ENCODE data around the gene LRMDA. TPM values are rescaled to one million over a fixed set of nuclear protein-coding genes. Genes with fewer than 3 reads are reported as not detected.

LRMDA gene
- total and polyA plus RNA-seq, 2 of the 8 experiments (the other 6 are each of a cell fraction or from before 2014, with no cell fraction given) = 0.86 to 2.8 TPM

DNA sequence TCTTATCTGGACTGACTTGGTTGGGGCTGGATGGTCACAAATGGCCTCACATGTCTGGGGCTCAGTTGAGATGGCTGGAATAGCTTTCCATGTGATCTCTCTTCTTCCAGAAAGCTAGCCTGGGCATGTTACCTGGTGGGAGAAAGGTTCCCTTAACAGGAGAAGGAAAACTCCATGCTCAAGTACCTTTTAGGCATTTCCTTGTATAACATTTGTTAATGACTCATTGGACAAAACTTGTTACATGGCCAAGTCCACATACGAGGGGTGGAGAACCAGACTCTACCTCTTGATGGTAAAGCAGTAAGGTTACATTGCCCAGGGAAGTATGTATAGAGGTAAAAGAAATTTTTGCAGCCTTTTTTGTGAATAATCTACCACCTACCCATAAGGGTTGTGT lies 826.4 kb downstream of the LRMDA start (continued):
- TF ChIP-seq, protein P1, sequence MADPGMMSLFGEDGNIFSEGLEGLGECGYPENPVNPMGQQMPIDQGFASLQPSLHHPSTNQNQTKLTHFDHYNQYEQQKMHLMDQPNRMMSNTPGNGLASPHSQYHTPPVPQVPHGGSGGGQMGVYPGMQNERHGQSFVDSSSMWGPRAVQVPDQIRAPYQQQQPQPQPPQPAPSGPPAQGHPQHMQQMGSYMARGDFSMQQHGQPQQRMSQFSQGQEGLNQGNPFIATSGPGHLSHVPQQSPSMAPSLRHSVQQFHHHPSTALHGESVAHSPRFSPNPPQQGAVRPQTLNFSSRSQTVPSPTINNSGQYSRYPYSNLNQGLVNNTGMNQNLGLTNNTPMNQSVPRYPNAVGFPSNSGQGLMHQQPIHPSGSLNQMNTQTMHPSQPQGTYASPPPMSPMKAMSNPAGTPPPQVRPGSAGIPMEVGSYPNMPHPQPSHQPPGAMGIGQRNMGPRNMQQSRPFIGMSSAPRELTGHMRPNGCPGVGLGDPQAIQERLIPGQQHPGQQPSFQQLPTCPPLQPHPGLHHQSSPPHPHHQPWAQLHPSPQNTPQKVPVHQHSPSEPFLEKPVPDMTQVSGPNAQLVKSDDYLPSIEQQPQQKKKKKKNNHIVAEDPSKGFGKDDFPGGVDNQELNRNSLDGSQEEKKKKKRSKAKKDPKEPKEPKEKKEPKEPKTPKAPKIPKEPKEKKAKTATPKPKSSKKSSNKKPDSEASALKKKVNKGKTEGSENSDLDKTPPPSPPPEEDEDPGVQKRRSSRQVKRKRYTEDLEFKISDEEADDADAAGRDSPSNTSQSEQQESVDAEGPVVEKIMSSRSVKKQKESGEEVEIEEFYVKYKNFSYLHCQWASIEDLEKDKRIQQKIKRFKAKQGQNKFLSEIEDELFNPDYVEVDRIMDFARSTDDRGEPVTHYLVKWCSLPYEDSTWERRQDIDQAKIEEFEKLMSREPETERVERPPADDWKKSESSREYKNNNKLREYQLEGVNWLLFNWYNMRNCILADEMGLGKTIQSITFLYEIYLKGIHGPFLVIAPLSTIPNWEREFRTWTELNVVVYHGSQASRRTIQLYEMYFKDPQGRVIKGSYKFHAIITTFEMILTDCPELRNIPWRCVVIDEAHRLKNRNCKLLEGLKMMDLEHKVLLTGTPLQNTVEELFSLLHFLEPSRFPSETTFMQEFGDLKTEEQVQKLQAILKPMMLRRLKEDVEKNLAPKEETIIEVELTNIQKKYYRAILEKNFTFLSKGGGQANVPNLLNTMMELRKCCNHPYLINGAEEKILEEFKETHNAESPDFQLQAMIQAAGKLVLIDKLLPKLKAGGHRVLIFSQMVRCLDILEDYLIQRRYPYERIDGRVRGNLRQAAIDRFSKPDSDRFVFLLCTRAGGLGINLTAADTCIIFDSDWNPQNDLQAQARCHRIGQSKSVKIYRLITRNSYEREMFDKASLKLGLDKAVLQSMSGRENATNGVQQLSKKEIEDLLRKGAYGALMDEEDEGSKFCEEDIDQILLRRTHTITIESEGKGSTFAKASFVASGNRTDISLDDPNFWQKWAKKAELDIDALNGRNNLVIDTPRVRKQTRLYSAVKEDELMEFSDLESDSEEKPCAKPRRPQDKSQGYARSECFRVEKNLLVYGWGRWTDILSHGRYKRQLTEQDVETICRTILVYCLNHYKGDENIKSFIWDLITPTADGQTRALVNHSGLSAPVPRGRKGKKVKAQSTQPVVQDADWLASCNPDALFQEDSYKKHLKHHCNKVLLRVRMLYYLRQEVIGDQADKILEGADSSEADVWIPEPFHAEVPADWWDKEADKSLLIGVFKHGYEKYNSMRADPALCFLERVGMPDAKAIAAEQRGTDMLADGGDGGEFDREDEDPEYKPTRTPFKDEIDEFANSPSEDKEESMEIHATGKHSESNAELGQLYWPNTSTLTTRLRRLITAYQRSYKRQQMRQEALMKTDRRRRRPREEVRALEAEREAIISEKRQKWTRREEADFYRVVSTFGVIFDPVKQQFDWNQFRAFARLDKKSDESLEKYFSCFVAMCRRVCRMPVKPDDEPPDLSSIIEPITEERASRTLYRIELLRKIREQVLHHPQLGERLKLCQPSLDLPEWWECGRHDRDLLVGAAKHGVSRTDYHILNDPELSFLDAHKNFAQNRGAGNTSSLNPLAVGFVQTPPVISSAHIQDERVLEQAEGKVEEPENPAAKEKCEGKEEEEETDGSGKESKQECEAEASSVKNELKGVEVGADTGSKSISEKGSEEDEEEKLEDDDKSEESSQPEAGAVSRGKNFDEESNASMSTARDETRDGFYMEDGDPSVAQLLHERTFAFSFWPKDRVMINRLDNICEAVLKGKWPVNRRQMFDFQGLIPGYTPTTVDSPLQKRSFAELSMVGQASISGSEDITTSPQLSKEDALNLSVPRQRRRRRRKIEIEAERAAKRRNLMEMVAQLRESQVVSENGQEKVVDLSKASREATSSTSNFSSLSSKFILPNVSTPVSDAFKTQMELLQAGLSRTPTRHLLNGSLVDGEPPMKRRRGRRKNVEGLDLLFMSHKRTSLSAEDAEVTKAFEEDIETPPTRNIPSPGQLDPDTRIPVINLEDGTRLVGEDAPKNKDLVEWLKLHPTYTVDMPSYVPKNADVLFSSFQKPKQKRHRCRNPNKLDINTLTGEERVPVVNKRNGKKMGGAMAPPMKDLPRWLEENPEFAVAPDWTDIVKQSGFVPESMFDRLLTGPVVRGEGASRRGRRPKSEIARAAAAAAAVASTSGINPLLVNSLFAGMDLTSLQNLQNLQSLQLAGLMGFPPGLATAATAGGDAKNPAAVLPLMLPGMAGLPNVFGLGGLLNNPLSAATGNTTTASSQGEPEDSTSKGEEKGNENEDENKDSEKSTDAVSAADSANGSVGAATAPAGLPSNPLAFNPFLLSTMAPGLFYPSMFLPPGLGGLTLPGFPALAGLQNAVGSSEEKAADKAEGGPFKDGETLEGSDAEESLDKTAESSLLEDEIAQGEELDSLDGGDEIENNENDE (IDR thresholded peaks at IDR 0.05; ENCODE audit: insufficient replicate concordance, low read length) = no peak
- TF ChIP-seq, protein P2, sequence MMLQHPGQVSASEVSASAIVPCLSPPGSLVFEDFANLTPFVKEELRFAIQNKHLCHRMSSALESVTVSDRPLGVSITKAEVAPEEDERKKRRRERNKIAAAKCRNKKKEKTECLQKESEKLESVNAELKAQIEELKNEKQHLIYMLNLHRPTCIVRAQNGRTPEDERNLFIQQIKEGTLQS (IDR thresholded peaks at IDR 0.05; ENCODE audit: insufficient read depth, low read depth, low read length) = no peak
- no peak for TF ChIP-seq JUN (IDR thresholded peaks at IDR 0.05; ENCODE audit: low read depth, low read length)
- TF ChIP-seq, protein P3, sequence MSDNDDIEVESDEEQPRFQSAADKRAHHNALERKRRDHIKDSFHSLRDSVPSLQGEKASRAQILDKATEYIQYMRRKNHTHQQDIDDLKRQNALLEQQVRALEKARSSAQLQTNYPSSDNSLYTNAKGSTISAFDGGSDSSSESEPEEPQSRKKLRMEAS (IDR thresholded peaks at IDR 0.05) = no peak
- no peak for TF ChIP-seq ASH2L (IDR thresholded peaks at IDR 0.05; ENCODE audit: low read length)
- no peak for TF ChIP-seq EP300 (IDR thresholded peaks at IDR 0.05; ENCODE audit: borderline replicate concordance in 1 of 2, low read depth in 2 of 2, low read length in 2 of 2)
- TF ChIP-seq CEBPB (IDR thresholded peaks at IDR 0.05; ENCODE audit: low read depth, low read length) = no peak
- no peak for TF ChIP-seq SIX5 (IDR thresholded peaks at IDR 0.05; ENCODE audit: low read depth, low read length)
- no peak for TF ChIP-seq RAD21 (IDR thresholded peaks at IDR 0.05 in 1 of 2, conservative IDR thresholded peaks at IDR 0.05 in 1 of 2; ENCODE audit: low read depth in 2 of 2, low read length in 2 of 2)
- TF ChIP-seq NRF1 (IDR thresholded peaks at IDR 0.05; ENCODE audit: low read depth, low read length) = no peak
- TF ChIP-seq GTF2F1 (IDR thresholded peaks at IDR 0.05; ENCODE audit: borderline replicate concordance, low read depth, low read length) = no peak
